Activated effector memory CD4-positive, alpha-beta T cell treated with Interleukin-2 at 50 U/mL for 16 hours (primary cell): ENCODE data around the gene SERBP1.
A peak's percentile ranks its signal among the peaks of the same experiment; 100 is the strongest.
"Not testable (repeated sequence)": the region's sequence is repeated elsewhere in the genome, so short reads cannot be mapped to it uniquely, and the experiment has no call there.

Source experiments
- DNase-seq: peaks from one replicate; pipeline ENCODE4 v3.0.0-alpha.2; 2020

Gene SERBP1

DNA sequence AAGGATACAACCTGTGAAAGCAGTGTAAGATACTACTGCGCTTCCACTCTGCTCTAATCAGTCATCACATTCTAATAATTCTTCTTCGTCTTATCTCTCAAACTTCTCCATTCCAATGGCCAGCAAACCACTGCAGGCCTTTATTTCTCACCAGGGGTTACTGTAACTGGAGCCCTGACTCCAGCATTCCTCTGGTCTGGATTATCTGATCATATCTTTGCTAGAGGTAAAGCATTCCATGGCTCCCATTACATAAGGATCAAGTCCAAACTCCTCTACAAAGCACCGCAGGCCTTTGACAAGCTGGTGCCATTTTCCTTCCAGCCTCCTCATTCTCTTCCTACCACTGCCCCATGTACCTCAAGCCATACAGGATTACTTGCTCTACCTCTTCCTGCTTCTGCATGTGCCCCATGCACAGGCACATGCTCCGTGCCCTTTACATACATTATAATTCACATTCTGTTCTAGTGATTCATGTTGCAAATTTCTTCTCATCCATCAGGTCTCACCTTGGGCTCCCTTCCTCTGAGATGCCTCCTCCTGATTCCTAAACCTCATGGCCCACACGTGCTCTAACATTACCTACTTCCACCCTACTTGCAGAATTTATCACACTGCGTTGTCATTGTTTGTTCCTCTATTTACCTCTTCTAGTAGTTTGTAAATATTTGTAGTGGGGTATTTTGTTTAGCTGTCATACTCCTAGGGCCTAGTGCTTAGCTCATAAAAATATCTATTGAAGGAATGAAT, 9.3 kb upstream of the SERBP1 start:
- DNase-seq, result no peak

- no peak for DNase-seq
Observed at GRCh38 chr1:67437961-67438360, 7.8 kb upstream of the SERBP1 start.

GRCh38 chr1:67436511-67437055, 6.4 kb upstream of the SERBP1 start:
- DNase-seq, result no peak

- no peak for DNase-seq
Observed at GRCh38 chr1:67434491-67434890, 4.3 kb upstream of the SERBP1 start.

- DNase-seq, result no peak
Observed at GRCh38 chr1:67433837-67434236, 3.6 kb upstream of the SERBP1 start.

GRCh38 chr1:67432745-67433144, 2.5 kb upstream of the SERBP1 start:
- no peak for DNase-seq

DNA sequence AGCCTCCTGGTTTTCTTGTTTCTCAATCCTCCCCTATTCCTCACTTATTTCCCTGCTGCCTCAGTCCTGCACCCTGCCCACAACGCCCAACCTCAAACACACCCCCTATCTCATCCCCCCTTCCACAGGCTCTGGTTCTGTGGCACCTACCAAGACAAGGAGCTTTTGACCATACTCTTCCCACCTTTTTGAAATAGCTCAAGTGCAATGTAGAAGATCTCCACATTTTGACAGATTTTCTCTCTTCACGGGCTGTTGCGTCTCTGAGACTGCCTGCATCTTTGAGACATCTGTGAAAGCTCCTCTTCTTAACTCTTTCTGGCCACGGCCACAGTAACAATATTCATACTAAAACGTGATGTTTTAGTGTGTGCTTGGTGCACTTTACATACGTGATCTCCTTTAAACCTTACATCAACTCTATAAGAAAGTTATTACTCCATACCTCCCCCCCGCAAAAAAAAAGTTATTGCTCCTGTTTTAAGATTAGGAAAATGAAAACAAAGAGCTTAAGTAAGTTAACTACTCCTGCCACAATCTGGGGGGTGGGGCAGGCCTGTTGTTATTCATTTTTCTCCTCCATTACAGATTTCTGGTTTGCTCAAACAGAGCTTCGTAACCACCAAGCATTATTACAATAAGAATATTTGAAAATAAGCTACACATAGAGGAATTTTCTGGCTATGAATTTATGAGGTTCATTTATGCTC, 1.8 kb upstream of the SERBP1 start:
- no peak for DNase-seq

DNA sequence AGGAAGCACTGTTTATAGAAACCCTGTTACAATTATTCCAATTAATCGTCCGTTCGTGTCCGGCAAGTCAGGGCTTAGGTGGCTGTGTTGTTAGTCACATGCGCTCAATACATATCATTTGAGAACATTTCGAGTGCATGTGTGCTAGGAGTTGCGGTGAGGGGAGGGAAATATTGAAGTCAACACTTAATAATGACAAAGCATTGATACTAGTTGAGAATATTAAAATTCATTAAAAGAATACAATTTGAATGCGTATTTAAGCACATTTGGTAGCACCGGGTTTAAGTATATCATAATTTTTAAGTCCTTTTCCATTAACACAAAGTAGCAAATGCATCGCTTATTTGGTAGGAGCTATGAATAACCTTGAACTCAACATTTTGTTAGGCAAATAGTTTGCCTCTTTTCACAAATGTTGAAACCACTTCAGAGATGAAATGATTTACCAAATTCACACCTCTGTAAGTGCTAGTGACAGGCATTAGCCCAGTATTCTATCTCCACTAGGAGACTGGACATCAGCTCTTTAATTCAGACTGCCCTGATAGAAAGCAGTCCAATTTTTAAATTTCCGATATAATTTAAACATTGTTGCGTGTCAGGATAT, 1.1 kb upstream of the SERBP1 start:
- no peak for DNase-seq

- DNase-seq, result no peak
Observed at GRCh38 chr1:67429528-67430357, 459 bp downstream of the SERBP1 start.

DNA sequence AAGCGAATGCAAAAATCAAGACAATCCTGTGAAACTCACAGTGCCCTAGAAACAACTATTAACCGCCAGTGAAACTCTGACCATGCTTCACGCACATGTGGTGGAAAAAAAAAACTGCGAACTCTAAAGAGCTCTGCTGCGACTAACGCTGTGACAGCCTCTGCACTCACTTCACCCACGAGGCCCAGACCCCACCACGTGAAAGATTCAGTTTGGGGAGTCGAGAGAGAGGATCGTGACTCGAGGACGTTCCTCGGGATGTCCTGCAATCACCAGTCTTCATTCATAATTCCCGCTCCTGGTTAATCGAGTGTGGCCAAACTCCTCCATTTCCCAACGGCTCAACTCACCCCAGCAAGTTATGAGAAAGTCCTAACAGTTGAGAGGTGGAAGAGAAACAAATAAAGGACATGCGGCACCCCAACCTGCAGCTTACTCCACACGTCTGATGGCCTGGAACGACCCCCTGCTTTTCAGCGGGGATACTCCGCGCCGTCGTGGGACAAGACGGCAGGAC, 1.1 kb downstream of the SERBP1 start:
- DNase-seq, result peak; percentile 15

DNA sequence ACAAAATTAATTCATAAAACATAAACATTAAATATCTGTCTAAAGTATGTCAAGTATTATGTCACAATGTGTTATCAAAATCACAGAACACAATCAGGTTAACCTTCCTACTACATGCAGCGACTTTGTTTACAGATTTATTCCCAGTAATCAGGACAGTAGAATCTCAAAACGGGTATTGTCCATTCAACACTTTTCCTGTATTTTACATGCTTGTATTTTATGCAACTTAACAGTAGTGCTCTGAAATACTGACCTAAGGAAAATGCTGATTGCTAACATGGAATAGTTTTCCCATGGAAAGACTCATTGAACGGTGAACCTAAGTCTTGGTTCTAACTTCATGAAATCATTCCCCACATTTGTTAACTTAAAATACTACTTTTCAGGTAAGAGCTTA, 2.3 kb downstream of the SERBP1 start:
- DNase-seq, result no peak

GRCh38 chr1:67427465-67427864, 2.7 kb downstream of the SERBP1 start:
- DNase-seq, result no peak

DNA sequence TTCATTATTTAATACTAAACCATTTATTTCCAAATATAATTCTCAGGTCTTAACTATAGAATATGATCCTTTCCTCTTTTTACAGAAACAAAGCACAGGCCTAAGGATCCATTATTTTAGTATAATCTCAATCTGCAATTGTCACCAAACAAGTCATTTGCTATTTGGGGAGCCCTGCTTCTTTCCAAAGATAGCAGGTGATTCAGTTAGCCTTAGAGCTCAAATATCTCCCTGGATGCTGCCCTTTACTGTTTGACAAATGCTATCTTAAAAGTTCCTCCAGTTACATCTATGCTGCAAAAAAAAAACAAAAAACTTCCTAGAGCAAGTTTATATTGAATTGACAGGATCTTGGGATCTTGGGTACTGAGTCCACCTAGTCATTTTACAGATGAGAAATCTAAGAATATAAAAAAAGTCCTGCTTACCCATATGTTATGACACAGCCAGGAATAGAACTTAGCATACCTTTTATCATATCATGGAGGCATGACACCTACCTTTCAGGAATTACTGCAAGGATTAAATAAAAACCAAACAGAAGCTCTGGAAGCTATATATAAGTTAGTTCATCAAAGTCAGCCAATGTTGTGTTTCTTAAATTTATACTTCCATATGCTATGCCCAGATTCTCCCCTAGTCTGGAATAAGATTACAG, 9.2 kb downstream of the SERBP1 start:
- DNase-seq, result no peak

DNA sequence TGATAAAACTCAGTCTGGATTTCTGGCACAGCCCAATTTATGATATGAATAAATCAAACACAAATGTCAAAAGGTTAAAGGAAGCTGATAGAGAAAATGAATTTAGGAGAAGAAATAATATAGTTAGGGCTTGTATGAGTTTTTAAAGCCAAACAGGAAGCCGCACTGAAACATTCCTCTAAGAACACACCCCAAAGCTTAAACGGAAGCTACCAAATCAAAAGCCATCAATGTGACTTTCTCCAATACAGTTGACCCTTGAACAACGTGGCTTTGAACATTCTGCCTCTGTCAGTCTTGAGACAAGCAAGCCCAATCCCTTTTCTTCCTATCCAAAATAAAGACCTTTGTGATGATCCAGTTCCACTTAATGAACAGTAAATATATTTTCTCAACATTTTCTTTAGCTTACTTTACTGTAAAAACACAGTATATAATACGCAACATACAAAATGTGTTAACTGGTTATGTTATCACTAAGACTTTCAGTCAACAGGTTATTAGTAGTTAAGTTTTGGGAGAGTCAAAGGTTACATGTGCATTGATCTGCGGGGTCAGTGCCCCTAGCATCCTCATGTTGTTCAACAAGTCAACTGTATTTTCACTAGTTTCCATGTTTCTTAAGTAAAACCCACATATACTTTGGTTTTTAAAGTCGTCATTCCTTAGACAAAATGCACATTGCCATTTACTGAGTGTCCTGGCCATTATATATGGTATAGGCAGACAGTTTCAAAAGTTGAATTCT, 11.2 kb downstream of the SERBP1 start:
- no peak for DNase-seq

DNA sequence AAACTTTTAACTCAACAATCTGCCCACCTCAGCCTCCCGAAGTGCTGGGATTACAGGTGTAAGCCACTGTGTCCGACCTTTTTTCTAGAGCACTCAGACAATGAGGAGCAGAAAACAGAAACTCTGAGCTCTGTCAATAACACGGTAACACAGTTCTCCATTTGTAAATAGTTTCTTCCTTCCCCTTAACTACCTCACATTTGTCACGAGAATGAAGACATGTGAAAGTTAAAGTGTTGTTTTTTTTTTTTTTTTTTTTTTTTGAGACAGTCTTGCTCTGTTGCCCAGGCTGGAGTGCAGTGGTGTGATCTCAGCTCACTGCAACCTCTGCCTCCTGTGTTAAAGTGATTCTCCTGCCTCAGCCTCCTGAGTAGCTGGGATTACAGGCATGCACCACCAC, 12.5 kb downstream of the SERBP1 start:
- not testable (repeated sequence) for DNase-seq

DNA sequence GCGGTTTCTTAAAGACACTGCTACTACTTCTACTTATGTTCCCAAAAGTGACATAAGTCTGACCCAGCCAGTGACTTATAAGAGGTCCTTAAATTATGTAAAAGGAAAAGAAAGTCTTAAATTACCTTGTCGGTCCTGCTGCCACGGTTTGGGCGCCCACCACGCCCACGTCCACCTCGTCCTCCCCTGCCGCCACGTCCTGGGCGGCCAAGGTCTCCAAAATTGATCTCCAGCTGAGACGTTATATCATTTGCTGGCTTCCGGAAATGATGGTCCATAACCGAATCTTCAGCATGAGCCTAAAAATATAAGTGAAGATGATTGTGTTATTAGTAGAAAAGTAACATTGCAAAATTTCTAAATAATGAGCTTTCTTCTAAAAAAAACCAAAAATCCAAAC, 15.2 kb downstream of the SERBP1 start:
- DNase-seq, result no peak

- DNase-seq, result no peak
Observed at GRCh38 chr1:67414574-67414973, 15.6 kb downstream of the SERBP1 start.

GRCh38 chr1:67413101-67413500, 17.1 kb downstream of the SERBP1 start:
- DNase-seq, result not testable (repeated sequence)

- DNase-seq, result no peak
Observed at GRCh38 chr1:67408148-67408547, 22.1 kb downstream of the SERBP1 start.

DNA sequence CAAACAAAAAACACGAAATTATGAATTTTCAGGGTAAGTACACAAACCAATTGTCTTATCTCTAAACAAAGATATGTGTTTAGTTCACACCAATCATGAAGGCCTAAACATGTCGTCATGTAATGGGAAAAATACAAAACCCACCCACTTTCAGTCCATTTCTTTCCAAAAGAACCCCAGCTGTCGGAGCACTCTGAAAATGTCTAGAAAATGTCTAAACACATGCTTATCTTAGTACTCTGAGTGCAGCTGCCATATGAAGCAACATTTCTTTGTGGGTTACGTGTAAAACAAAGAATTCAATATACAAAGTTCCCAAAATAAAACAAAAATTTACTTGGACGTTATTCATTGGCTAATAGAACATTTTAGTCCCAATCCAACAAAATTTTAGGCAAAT, 22.7 kb downstream of the SERBP1 start:
- no peak for DNase-seq

- no peak for DNase-seq
Observed at GRCh38 chr1:67405473-67406245, 24.5 kb downstream of the SERBP1 start.
